Endodermal cell (in vitro differentiated cells): ENCODE data around the gene PCK2. TPM values are rescaled to one million over a fixed set of nuclear protein-coding genes. Genes with fewer than 3 reads are reported as not detected.
A peak's percentile ranks its signal among the peaks of the same experiment; 100 is the strongest.

Experiments
- DNase-seq: peaks from one replicate; pipeline ENCODE4 v3.0.0-alpha.2; 2017
- H3K27ac ChIP-seq: 2 replicates; pipeline ENCODE4 v1.5.1; 2013; ENCODE audit warnings: mild to moderate bottlenecking, low read depth, low read length, moderate library complexity
- H3K27me3 ChIP-seq: 2 replicates; pipeline ENCODE4 v1.6.1; 2013; ENCODE audit warnings: mild to moderate bottlenecking, low read length, moderate library complexity; ENCODE audit not compliant: insufficient read depth, control insufficient read depth, poor library complexity, severe bottlenecking
- H3K36me3 ChIP-seq: 2 replicates; pipeline ENCODE4 v1.7.0; 2013; ENCODE audit warnings: mild to moderate bottlenecking, low read length, moderate library complexity; ENCODE audit not compliant: control insufficient read depth, insufficient read depth
- H3K4me1 ChIP-seq: one replicate; pipeline ENCODE4 v1.7.0; 2013; ENCODE audit warnings: low read length; ENCODE audit not compliant: control insufficient read depth, insufficient read depth
- H3K4me3 ChIP-seq: 2 replicates; pipeline ENCODE4 v1.5.1; 2013; ENCODE audit warnings: mild to moderate bottlenecking, low read length, moderate library complexity
- H3K9ac ChIP-seq: 2 replicates; pipeline ENCODE4 v1.6.1; 2013; ENCODE audit warnings: mild to moderate bottlenecking, low read length, moderate library complexity; ENCODE audit not compliant: poor library complexity, severe bottlenecking; ENCODE audit errors: extremely low read depth
- H3K9me3 ChIP-seq: 2 replicates; pipeline ENCODE4 v1.6.1; 2013; ENCODE audit warnings: mild to moderate bottlenecking, low read length, moderate library complexity; ENCODE audit not compliant: control insufficient read depth
- H3K27ac Mint-ChIP-seq: 2 replicates; pipeline ENCODE4 v1.8.0; 2020; ENCODE audit warnings: mixed read lengths
- H3K27me3 Mint-ChIP-seq: 2 replicates; pipeline ENCODE4 v1.8.0; 2021; ENCODE audit warnings: mild to moderate bottlenecking, mixed read lengths; ENCODE audit not compliant: insufficient read depth
- H3K36me3 Mint-ChIP-seq: 2 replicates; pipeline ENCODE4 v1.8.0; 2020; ENCODE audit warnings: low read depth, mixed read lengths
- H3K4me1 Mint-ChIP-seq: 2 replicates; pipeline ENCODE4 v1.8.0; 2020; ENCODE audit warnings: mixed read lengths
- H3K4me3 Mint-ChIP-seq: 2 replicates; pipeline ENCODE4 v1.8.0; 2020; ENCODE audit warnings: mild to moderate bottlenecking, moderate library complexity, mixed read lengths
- H3K9me3 Mint-ChIP-seq: 2 replicates; pipeline ENCODE4 v1.8.0; 2020; ENCODE audit warnings: mild to moderate bottlenecking, mixed read lengths
- WGBS, 2 experiments: methylation state at CpG; one replicate each; pipeline versions ENCODE4 v1.1.5 to v1.1.7; 2013; ENCODE audit warnings: missing lambda C conversion rate in 2 of 2, mixed read lengths in 1 of 2; ENCODE audit not compliant: insufficient coverage in 1 of 2, insufficient read length in 1 of 2; 5-methylcytosine and 5-hydroxymethylcytosine counted together
- total RNA-seq, 2 donors: library from RNA; stranded (reverse); fragmentation: NEBNext Ultra II Directional in 1 of 2; extraction: Animal tissue kit (Norgen Biotek cat#: 25700) in 1 of 2; gene quantifications; 2 replicates in 1 of 2; 3 replicates in 1 of 2; pipeline ENCODE4 v1.2.1, GENCODE V29; 2021
- TF ChIP-seq, protein P1 (sequence below): fragments of 200-600 bp; sonication (generic); conservative IDR thresholded peaks from 2 replicates; pipeline ENCODE4 v1.5.0; 2021; ENCODE audit warnings: antibody characterized with exemption, mild to moderate bottlenecking

Gene PCK2
- total RNA-seq, 2 donors from 2014 or later: 37.7 to 42.8 TPM

- Histone ChIP-seq H3K9ac (peak overlapping the region; percentile 43), H3K4me3 (peak overlapping the region; percentile 98), H3K27me3 (no peaks in the 10 kb centered on the region), H3K4me1 (peaks cover 6% of the 10 kb centered on the region), H3K9me3 (no peaks in the 10 kb centered on the region), H3K36me3 (peaks cover 44% of the 10 kb centered on the region), H3K27ac (peak overlapping the region; percentile 25)
- no peaks in the 10 kb centered on the region for H3K9me3 Mint-ChIP-seq
- DNase-seq: no peak
- peak overlapping the region; percentile 92 for H3K4me3 Mint-ChIP-seq
- H3K27me3 Mint-ChIP-seq: no peaks in the 10 kb centered on the region
- TF ChIP-seq, protein P1, sequence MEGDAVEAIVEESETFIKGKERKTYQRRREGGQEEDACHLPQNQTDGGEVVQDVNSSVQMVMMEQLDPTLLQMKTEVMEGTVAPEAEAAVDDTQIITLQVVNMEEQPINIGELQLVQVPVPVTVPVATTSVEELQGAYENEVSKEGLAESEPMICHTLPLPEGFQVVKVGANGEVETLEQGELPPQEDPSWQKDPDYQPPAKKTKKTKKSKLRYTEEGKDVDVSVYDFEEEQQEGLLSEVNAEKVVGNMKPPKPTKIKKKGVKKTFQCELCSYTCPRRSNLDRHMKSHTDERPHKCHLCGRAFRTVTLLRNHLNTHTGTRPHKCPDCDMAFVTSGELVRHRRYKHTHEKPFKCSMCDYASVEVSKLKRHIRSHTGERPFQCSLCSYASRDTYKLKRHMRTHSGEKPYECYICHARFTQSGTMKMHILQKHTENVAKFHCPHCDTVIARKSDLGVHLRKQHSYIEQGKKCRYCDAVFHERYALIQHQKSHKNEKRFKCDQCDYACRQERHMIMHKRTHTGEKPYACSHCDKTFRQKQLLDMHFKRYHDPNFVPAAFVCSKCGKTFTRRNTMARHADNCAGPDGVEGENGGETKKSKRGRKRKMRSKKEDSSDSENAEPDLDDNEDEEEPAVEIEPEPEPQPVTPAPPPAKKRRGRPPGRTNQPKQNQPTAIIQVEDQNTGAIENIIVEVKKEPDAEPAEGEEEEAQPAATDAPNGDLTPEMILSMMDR: no peak
- H3K4me1 Mint-ChIP-seq: peaks cover 20% of the 10 kb centered on the region
- peak overlapping the region; percentile 92 for H3K27ac Mint-ChIP-seq
- 20 to 41% methylated on average over 4 to 9 of the region's 9 CpGs for WGBS, 2 experiments
- peaks cover 37% of the 10 kb centered on the region for H3K36me3 Mint-ChIP-seq
Measured at GRCh38 chr14:24145690-24146452, 51.8 kb downstream of the PCK2 start.

- DNase-seq: peak; percentile 99
- H3K27me3 ChIP-seq: no peaks in the 10 kb centered on the region
- no peaks in the 10 kb centered on the region for H3K9me3 ChIP-seq
- TF ChIP-seq, protein P1: peak; percentile 19
- Mint-ChIP-seq H3K27me3 (no peaks in the 10 kb centered on the region), H3K9me3 (no peaks in the 10 kb centered on the region), H3K36me3 (peaks cover 43% of the 10 kb centered on the region), H3K4me3 (peak within 1 kb of the TSS; percentile 92), H3K4me1 (peaks cover 20% of the 10 kb centered on the region), H3K27ac (peak within 1 kb of the TSS; percentile 98)
- peaks cover 6% of the 10 kb centered on the region for H3K4me1 ChIP-seq
- H3K9ac ChIP-seq: peak within 1 kb of the TSS; percentile 66
- peak within 1 kb of the TSS; percentile 98 for H3K4me3 ChIP-seq
- H3K36me3 ChIP-seq: peaks cover 51% of the 10 kb centered on the region
- 0% methylated on average over 6 to 22 of the region's 25 CpGs for whole genome bisulfite sequencing, 2 experiments
- peak within 1 kb of the TSS; percentile 75 for H3K27ac ChIP-seq
Measured at GRCh38 chr14:24146453-24146977, 52.4 kb downstream of the PCK2 start, which contains the start of gene PSME2. TSS of gene PSME2 (minus strand) at chr14:24146610. CDS start at chr14:24146581, 29 bp downstream.

GRCh38 chr14:24146978-24147760 is 53.1 kb downstream of the PCK2 start, which contains the start of gene RNF31:
TSS of gene RNF31 (plus strand) at chr14:24147498. CDS start at chr14:24147699, 201 bp downstream.
- Mint-ChIP-seq H3K4me3 (peak within 1 kb of the TSS; percentile 92), H3K27ac (peak within 1 kb of the TSS; percentile 98), H3K27me3 (no peaks in the 10 kb centered on the region), H3K4me1 (peaks cover 20% of the 10 kb centered on the region), H3K9me3 (no peaks in the 10 kb centered on the region), H3K36me3 (peaks cover 49% of the 10 kb centered on the region)
- 0% methylated on average over 15 to 57 of the region's 57 CpGs for WGBS, 2 experiments
- TF ChIP-seq, protein P1: no peak
- peaks cover 57% of the 10 kb centered on the region for H3K36me3 ChIP-seq
- peak; percentile 98 for DNase-seq
- no peaks in the 10 kb centered on the region for H3K27me3 ChIP-seq
- peak within 1 kb of the TSS; percentile 75 for H3K27ac ChIP-seq
- no peaks in the 10 kb centered on the region for H3K9me3 ChIP-seq
- peak within 1 kb of the TSS; percentile 98 for H3K4me3 ChIP-seq
- peak within 1 kb of the TSS; percentile 66 for H3K9ac ChIP-seq
- H3K4me1 ChIP-seq: peaks cover 6% of the 10 kb centered on the region
